ENCODE measurements around the gene RPS8.
A peak's percentile ranks its signal among the peaks of the same experiment; 100 is the strongest.
"Not testable (repeated sequence)": the region's sequence is repeated elsewhere in the genome, so short reads cannot be mapped to it uniquely, and the experiment has no call there.

RPS8 gene

GRCh38 chr1:44775078-44775929 is at the start of gene RPS8:
Gene RPS8 (plus strand): TSS chr1:44775540. CDS start chr1:44775597, 57 bp downstream.
- DNase-seq = peak; percentile 91

- peak; percentile 97 for DNase-seq
These were observed 44.4 kb upstream of the RPS8 start, which contains the start of gene RNU5D-1 for GRCh38 chr1:44730741-44731512. Gene RNU5D-1 (minus strand): TSS chr1:44731170.

GRCh38 chr1:44733365-44733764 is 42.0 kb upstream of the RPS8 start:
- no peak for DNase-seq

- no peak for DNase-seq
These were observed 41.6 kb upstream of the RPS8 start for GRCh38 chr1:44733784-44734183.

- no peak for DNase-seq
These were observed 39.3 kb upstream of the RPS8 start for GRCh38 chr1:44735992-44736391.

- DNase-seq = not testable (repeated sequence)
These were observed 36.4 kb upstream of the RPS8 start for GRCh38 chr1:44738953-44739306.

GRCh38 chr1:44739307-44740178 is 35.8 kb upstream of the RPS8 start, which contains the start of gene KIF2C:
Gene KIF2C (plus strand): TSS chr1:44739837. CDS start chr1:44739933, 96 bp downstream.
- peak; percentile 96 for DNase-seq

GRCh38 chr1:44740179-44740617 is 35.1 kb upstream of the RPS8 start:
- DNase-seq = no peak

- DNase-seq = no peak
These were observed 32.1 kb upstream of the RPS8 start for GRCh38 chr1:44743211-44743610.

GRCh38 chr1:44747878-44748277 is 27.5 kb upstream of the RPS8 start:
- no peak for DNase-seq

GRCh38 chr1:44757420-44757819 is 17.9 kb upstream of the RPS8 start:
- DNase-seq = no peak

- no peak for DNase-seq
These were observed 16.3 kb upstream of the RPS8 start for GRCh38 chr1:44759077-44759476.

GRCh38 chr1:44760876-44761275 is 14.5 kb upstream of the RPS8 start:
- no peak for DNase-seq

- DNase-seq = not testable (repeated sequence)
These were observed 8.9 kb upstream of the RPS8 start for GRCh38 chr1:44766421-44766820.

- peak; percentile 68 for DNase-seq
These were observed 790 bp downstream of the RPS8 start for GRCh38 chr1:44775930-44776729.

GRCh38 chr1:44776730-44777068 is 1.4 kb downstream of the RPS8 start:
- DNase-seq = no peak

- no peak for DNase-seq
These were observed 2.2 kb downstream of the RPS8 start for GRCh38 chr1:44777547-44777946.

GRCh38 chr1:44777969-44778635 is 2.8 kb downstream of the RPS8 start:
- DNase-seq = no peak

GRCh38 chr1:44778705-44779576 is 3.6 kb downstream of the RPS8 start:
- DNase-seq = no peak

GRCh38 chr1:44780583-44781121 is 5.3 kb downstream of the RPS8 start:
- no peak for DNase-seq

All from activated CD8-positive, alpha-beta memory T cell treated with anti-CD3 and anti-CD28 coated beads, Interleukin-2, amount 50 U/mL, for 48 hours (primary cell).